NCI-H82 treated with DMSO at 0.1 percent for 48 hours (cell line): ENCODE measurements around the gene HPGD.

Source experiments
- DNase-seq: peaks from one replicate; lab custom pipeline; 2025; ENCODE audit not compliant: unreplicated experiment; lab: John Stamatoyannopoulos, UW

The HPGD gene

DNA sequence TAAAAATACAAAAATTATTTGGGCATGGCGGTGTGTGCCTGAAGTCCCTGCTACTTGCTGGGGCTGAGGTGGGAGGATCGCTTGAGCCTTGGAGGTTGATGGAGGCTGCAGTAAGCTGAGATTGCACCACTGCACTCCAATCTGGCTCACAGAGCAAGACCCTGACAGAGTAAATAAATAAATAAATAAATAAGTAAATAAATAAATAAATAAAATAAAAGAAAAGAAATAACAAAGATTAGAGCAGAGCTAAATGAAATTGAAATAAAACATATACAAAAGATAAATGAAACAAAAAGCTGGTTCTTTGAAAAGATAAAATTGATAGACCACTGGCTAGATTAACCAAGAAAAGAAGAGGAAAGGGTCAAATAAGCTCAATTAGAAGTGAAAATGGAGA lies 43.1 kb downstream of the HPGD start:
- no peak for DNase-seq

- DNase-seq: no peak
Observed at GRCh38 chr4:174475528-174475927, 46.8 kb downstream of the HPGD start.

GRCh38 chr4:174474457-174475075 lies 47.7 kb downstream of the HPGD start:
- DNase-seq: no peak

- DNase-seq: no peak
Observed at GRCh38 chr4:174467107-174467506, 55.2 kb downstream of the HPGD start.

GRCh38 chr4:174464949-174465348 lies 57.3 kb downstream of the HPGD start:
- no peak for DNase-seq

GRCh38 chr4:174461466-174462106 lies 60.7 kb downstream of the HPGD start:
- DNase-seq: no peak

- no peak for DNase-seq
Observed at GRCh38 chr4:174460684-174461083, 61.6 kb downstream of the HPGD start.

- DNase-seq: no peak
Observed at GRCh38 chr4:174457468-174457867, 64.8 kb downstream of the HPGD start.

DNA sequence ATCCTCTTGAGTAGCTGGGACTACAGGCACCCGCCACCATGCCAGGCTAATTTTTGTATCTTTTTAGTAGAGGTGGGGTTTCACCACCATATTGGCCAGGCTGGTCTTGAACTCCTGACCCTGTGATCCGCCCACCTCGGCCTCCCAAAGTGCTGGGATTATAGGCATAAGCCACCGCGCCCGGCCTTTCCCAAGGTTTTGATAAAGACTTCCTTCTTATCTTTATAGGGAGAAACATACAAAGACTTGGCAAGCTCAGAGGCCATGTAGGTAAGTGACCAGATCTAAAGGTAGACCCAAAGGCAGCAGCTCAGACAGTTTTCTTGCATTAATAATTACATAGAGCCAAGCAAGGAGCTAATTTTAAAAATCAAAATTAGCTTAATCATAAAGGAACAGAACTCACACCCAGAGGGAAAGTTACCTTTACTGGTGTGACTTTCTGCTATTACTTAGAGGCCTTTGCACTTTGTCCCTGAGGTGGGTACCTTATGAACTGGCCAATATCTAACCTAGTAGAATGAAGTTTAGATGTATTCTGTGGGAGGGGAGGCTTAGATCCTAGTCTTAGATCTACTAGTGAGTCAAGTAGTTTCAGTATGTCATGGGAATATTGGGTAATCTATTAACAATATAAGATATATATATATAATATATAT lies 67.3 kb downstream of the HPGD start:
- no peak for DNase-seq

DNA sequence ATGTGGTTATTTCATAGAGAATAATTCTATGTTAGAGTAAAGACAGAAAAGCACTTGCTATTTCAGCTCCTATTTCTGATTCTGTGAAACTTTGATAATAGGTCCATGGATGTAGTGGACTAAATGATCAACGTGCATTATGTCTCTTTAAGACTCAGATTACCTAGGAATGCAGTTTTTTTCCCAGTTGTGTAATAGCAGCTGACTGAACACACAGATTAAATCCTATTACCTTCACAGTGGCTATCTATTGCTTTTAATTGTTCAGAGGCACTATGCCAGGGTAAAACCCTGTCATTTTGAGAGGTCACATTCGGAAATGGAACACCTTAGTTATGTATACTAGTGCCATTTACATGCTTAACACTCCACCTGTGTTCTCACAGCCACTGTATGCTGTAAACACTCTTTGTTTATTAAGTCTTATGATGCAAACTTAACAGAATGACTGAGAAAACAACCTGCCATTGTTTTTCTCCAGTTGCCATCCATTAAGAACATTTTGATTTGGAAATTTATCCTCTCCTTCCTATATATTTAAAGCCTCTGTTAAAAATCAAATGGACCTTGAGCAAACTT lies 70.5 kb downstream of the HPGD start:
- DNase-seq: no peak

DNA sequence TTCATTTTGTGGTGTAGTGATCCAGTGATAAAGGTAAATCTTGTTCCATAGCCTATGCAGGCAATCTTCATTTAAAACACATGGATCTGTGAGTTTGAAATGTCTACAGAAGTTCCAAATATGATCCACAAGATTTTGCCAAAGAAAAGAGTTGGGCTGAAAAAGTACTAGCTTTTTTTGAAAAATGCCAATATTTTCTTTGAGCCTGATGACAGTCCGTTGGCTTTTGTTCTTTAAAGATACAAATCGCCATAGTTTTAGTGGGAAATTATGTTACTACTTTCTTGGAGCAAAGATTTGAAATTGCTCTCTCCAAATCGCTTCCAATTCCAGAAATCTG lies 71.5 kb downstream of the HPGD start:
- DNase-seq: no peak

DNA sequence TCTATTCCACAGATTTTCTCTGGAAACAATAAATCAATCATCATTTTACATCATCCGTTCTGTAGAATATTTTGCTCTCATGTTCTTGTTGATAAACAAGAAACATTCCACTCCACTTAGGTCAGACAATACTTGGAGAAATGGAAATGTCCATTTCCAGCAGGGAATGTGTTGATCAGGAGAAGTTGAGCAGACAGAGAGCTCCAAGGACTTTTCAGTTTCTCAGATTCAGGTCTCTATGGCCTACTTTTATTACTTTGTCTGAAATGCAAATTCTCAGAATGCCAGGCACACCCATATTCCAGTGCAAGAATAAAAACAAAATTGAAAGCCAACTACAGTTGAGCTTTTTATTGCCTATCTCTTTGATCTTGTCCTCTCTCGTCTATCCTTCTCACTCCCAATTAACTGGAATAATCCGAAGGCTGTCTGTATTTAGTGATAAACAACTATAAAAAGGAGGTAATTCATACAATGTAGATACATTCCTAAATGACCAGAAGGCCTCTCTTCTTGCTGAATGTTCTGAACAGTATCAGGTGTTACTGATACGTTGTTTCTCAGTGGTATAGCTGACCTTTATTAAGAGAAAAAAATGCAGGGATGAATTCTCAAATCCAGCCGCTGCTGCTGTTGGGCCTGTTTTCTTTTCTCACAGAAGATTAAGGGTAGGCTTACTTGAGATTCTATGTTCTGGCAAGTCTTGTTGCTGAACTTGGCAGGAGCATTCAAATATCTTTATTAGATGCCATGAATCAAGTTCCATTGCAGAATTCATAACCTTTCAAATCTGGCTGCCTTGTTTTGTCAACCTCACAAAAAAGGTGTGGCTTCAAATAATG lies 72.1 kb downstream of the HPGD start:
- DNase-seq: no peak

DNA sequence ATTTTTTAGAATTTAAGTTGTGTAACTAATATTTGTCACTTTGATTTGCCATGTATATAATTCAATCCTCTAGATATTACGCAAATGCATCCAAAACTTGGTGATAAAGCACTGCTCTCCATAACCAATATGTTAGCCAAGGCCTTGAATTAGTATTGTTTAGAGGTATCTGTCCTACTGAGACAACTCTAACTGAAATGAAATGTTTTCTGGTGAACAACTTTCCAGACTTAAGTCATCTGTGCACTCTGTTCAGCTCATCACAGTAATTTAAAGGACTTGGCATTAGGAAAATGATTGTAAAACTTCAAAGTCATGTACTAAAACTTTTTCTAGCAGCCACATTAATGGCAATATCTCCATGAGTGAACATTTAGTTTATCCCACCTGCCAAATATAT lies 73.1 kb downstream of the HPGD start:
- DNase-seq: no peak

- no peak for DNase-seq
Observed at GRCh38 chr4:174444390-174444789, 77.9 kb downstream of the HPGD start.
